ENCODE data around the gene RAB8B. TPM values are rescaled to one million over a fixed set of nuclear protein-coding genes. Genes with fewer than 3 reads are reported as not detected.

Gene RAB8B
- polyA plus RNA-seq, 3 donors = 22.0 to 77.3 (median 58.9) TPM

DNA sequence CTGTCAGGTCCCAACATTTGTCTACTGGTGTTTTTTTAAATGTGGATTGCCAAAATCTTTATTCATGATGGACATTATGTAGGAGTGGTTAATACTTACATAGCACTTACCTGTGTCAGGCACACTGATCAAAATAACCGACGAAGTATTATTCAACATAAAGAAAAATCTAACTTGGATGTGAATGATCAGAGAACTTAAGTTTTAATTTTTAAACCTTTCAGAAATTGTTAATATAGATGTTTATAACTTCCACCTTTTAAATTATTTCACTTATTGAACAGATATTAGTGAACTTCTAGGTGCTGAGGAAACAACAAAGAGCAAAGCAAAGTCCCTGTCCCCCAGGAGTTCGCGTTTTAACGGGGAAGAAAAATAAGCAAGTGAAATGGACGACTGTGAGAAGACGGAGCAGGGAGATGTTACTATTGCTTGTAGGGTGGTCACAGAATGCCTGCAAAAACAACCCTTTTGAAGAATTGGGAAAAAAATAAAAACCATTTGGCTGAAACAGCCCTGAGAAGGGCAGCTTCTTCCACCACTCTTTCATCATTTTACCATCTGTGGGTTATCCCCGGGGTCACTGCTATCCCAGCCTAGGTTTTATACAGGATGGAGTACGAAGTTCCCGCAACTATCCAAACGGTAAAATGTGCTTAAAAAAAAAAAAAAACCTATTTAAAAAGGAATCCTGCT, 87.1 kb downstream of the RAB8B start:
- peak overlapping the region in 4 of 7 donors; percentile 53 to 89 (median 86) for H3K27ac Mint-ChIP-seq
- peak overlapping the region; percentile 88 to 93 for H3K4me3 Mint-ChIP-seq
- H3K4me1 Mint-ChIP-seq = peaks cover 39% of the 10 kb centered on the region
- intact Hi-C loops (cut with micrococcal nuclease) = loop anchor here in 1 of 2 donors (5.0 kb wide), 1 partner anchor 44 kb away; no protein-coding TSS in a partner anchor
- Histone ChIP-seq H3K9me3 (replicated peaks in 1 of 2; ENCODE audit: control insufficient read depth in 1 of 2, insufficient read depth in 1 of 2, low read length in 2 of 2) (no peaks in the 10 kb centered on the region), H3K4me2 (replicated peaks; ENCODE audit: extremely low read depth, low read length, poor library complexity, severe bottlenecking) (peak overlapping the region; percentile 77), H3K4me1 (ENCODE audit: control insufficient read depth in 1 of 2, insufficient read depth in 2 of 2, low read length in 2 of 2) (peaks cover 26 to 30% of the 10 kb centered on the region in 2 donors), H3K36me3 (replicated peaks in 1 of 2; ENCODE audit: control insufficient read depth in 1 of 2, insufficient read depth in 2 of 2, low read length in 2 of 2) (peaks cover 4 to 20% of the 10 kb centered on the region in 2 donors), H3K27me3 (ENCODE audit: control insufficient read depth in 2 of 2, insufficient read depth in 2 of 2, low read length in 2 of 2) (no peaks in the 10 kb centered on the region), H4K20me1 (ENCODE audit: insufficient read depth, low read length) (no peaks in the 10 kb centered on the region), H3K9ac (ENCODE audit: insufficient read depth, low read length, poor library complexity, severe bottlenecking) (peak overlapping the region; percentile 74), H3K27ac (ENCODE audit: low read depth in 1 of 2, low read length in 2 of 2) (peak overlapping the region; percentile 41 to 72), H2AFZ (ENCODE audit: insufficient read depth, low read depth, low read length, poor library complexity, severe bottlenecking) (peak overlapping the region; percentile 75), H3K79me2 (ENCODE audit: insufficient read depth, low read length) (peaks cover 11% of the 10 kb centered on the region), H3K4me3 (replicated peaks in 1 of 3; ENCODE audit: low read depth in 2 of 3, low read length in 3 of 3) (peak overlapping the region; percentile 46 to 96 (median 53))
- no peak for DNase-seq
- TF ChIP-seq, protein P1, sequence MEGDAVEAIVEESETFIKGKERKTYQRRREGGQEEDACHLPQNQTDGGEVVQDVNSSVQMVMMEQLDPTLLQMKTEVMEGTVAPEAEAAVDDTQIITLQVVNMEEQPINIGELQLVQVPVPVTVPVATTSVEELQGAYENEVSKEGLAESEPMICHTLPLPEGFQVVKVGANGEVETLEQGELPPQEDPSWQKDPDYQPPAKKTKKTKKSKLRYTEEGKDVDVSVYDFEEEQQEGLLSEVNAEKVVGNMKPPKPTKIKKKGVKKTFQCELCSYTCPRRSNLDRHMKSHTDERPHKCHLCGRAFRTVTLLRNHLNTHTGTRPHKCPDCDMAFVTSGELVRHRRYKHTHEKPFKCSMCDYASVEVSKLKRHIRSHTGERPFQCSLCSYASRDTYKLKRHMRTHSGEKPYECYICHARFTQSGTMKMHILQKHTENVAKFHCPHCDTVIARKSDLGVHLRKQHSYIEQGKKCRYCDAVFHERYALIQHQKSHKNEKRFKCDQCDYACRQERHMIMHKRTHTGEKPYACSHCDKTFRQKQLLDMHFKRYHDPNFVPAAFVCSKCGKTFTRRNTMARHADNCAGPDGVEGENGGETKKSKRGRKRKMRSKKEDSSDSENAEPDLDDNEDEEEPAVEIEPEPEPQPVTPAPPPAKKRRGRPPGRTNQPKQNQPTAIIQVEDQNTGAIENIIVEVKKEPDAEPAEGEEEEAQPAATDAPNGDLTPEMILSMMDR (IDR thresholded peaks at IDR 0.05) = no peak
- H3K36me3 Mint-ChIP-seq = peaks cover 16 to 17% of the 10 kb centered on the region in 2 donors
- peaks cover 0 to 4% (median 0%) of the 10 kb centered on the region in 3 donors for H3K27me3 Mint-ChIP-seq (ENCODE audit: low read depth in 3 of 3)
- 0% methylated on average over 1 of the region's 11 CpGs for WGBS (ENCODE audit: insufficient coverage)
- peaks cover 0 to 4% (median 0%) of the 10 kb centered on the region in 7 donors for H3K9me3 Mint-ChIP-seq

DNA sequence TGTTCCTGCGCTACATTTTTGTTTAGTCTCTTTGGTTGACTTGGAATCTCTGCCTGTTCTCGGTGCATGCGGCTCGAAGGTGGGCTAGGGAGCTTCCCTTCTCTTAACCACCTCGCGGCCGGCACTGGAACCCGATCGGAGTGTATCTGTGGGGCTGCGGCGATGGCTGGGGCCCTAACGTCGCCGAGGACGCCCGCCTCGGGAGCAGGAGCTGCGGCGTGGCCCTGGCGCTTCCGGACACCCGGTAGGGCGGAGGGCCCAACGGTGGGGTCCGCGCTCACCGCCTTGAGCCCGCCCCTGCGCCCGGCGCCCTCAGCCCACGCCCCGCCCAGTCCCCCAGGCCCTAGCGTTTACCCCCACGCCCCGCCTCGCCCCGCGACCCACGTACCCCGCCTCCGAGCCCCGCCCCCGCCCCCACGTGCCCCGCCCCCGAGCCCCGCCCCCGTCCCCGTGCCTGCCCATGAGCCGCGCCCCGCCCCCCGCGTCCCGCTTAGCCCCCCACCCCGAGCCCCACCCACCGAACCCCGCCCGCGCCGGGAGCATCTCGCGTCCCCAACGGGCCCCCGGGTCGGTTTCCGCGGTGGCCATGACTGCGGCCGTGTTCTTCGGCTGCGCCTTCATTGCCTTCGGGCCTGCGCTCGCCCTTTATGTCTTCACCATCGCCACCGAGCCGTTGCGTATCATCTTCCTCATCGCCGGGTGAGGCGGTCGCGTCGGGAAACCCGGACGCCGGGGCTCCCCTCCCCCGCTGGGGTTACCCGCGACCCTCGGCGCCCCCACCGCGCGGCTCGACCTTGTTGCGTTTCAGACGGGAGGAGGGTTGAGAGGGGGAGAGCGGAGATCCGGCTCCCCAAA, 87.9 kb downstream of the RAB8B start, which contains the start of gene APH1B:
Gene APH1B, plus strand, starts transcription at position 568 of the 855 bp plus-strand sequence. Its CDS starts 19 bp downstream, at position 587.
- intact Hi-C loops (cut with micrococcal nuclease) = loop anchor here in 1 of 2 donors (5.0 kb wide), 1 partner anchor 45 kb away; no protein-coding TSS in a partner anchor
- Mint-ChIP-seq H3K4me3 (peak within 1 kb of the TSS; percentile 88 to 93), H3K4me1 (peaks cover 34% of the 10 kb centered on the region)

More for the DNA sequence above, 87.9 kb downstream of the RAB8B start, which contains the start of gene APH1B:
- peak within 1 kb of the TSS; percentile 91 for H2AFZ ChIP-seq (ENCODE audit: insufficient read depth, low read depth, low read length, poor library complexity, severe bottlenecking)
- peaks cover 0 to 3% (median 0%) of the 10 kb centered on the region in 7 donors for H3K9me3 Mint-ChIP-seq
- H3K4me3 ChIP-seq (replicated peaks in 1 of 3; ENCODE audit: low read depth in 2 of 3, low read length in 3 of 3) = peak within 1 kb of the TSS; percentile 75 to 98 (median 96)
- H3K27ac ChIP-seq (ENCODE audit: low read depth in 1 of 2, low read length in 2 of 2) = peak within 1 kb of the TSS; percentile 74 to 94
- no peaks in the 10 kb centered on the region for H3K27me3 ChIP-seq (ENCODE audit: control insufficient read depth in 2 of 2, insufficient read depth in 2 of 2, low read length in 2 of 2)
- peak; percentile 54 to 67 (median 61) for DNase-seq
- peak within 1 kb of the TSS; percentile 97 for H3K9ac ChIP-seq (ENCODE audit: insufficient read depth, low read length, poor library complexity, severe bottlenecking)
- H3K4me2 ChIP-seq (replicated peaks; ENCODE audit: extremely low read depth, low read length, poor library complexity, severe bottlenecking) = peak within 1 kb of the TSS; percentile 90
- peak within 1 kb of the TSS; percentile 81 to 91 (median 89) for H3K27ac Mint-ChIP-seq
- peaks cover 28 to 36% of the 10 kb centered on the region in 2 donors for H3K4me1 ChIP-seq (ENCODE audit: control insufficient read depth in 1 of 2, insufficient read depth in 2 of 2, low read length in 2 of 2)
- peaks cover 4 to 20% of the 10 kb centered on the region in 2 donors for H3K36me3 ChIP-seq (replicated peaks in 1 of 2; ENCODE audit: control insufficient read depth in 1 of 2, insufficient read depth in 2 of 2, low read length in 2 of 2)
- peaks cover 11% of the 10 kb centered on the region for H3K79me2 ChIP-seq (ENCODE audit: insufficient read depth, low read length)
- TF ChIP-seq, protein P1 (IDR thresholded peaks at IDR 0.05) = no peak
- H3K36me3 Mint-ChIP-seq = peaks cover 16 to 17% of the 10 kb centered on the region in 2 donors
- 0% methylated on average over 55 of the region's 102 CpGs for WGBS (ENCODE audit: insufficient coverage)
- peaks cover 0 to 4% (median 0%) of the 10 kb centered on the region in 3 donors for H3K27me3 Mint-ChIP-seq (ENCODE audit: low read depth in 3 of 3)
- H3K9me3 ChIP-seq (replicated peaks in 1 of 2; ENCODE audit: control insufficient read depth in 1 of 2, insufficient read depth in 1 of 2, low read length in 2 of 2) = no peaks in the 10 kb centered on the region
- no peaks in the 10 kb centered on the region for H4K20me1 ChIP-seq (ENCODE audit: insufficient read depth, low read length)
